H1 (cell line): ENCODE data around the gene RUNX1. TPM values are rescaled to one million over a fixed set of nuclear protein-coding genes. Genes with fewer than 3 reads are reported as not detected.

ENCODE experiments used
- CTCF ChIA-PET: fragments of 300-600 bp; sonication (Branson Sonifier 250); formaldehyde crosslinking; loops from one replicate; lab custom pipeline; 2021; ENCODE audit not compliant: partially characterized antibody; lab: Charles Lee
- POLR2A ChIA-PET: fragments of 300-600 bp; sonication (Branson Sonifier 250); formaldehyde crosslinking; loops from one replicate; lab custom pipeline; 2021; ENCODE audit warnings: inconsistent platforms; ENCODE audit not compliant: partially characterized antibody; lab: Charles Lee
- DNase-seq, 2 experiments: peaks; one replicate each; pipeline versions ENCODE4 v3.0.0 to v3.0.0-alpha.2; 2010 to 2022; ENCODE audit warnings: low spot score in 2 of 2, low read depth in 1 of 2, mixed read lengths in 1 of 2
- FAIRE-seq: peaks from 2 replicates; lab custom pipeline; 2011; peaks lifted over from hg19 to GRCh38; lab: Jason Lieb, UNC
- H2AFZ ChIP-seq: 2 replicates; pipeline ENCODE4 v1.8.1; 2012; ENCODE audit warnings: low read length, inconsistent platforms
- H2AK5ac ChIP-seq: 2 replicates; pipeline ENCODE4 v1.6.1; 2013; ENCODE audit warnings: low read depth, low read length
- H2BK120ac ChIP-seq: replicated peaks from 2 replicates; pipeline ENCODE3; 2013; ENCODE audit warnings: low read depth, low read length, inconsistent platforms
- H2BK12ac ChIP-seq: 2 replicates; pipeline ENCODE4 v1.6.1; 2013; ENCODE audit warnings: low read depth, low read length
- H2BK15ac ChIP-seq: 2 replicates; pipeline ENCODE4 v1.6.1; 2013; ENCODE audit warnings: low read length
- H2BK20ac ChIP-seq: 2 replicates; pipeline ENCODE4 v1.6.1; 2013; ENCODE audit warnings: low read length
- H2BK5ac ChIP-seq: 2 replicates; pipeline ENCODE4 v1.6.1; 2013; ENCODE audit warnings: low read depth, low read length
- H3K14ac ChIP-seq: 2 replicates; pipeline ENCODE4 v1.6.1; 2013; ENCODE audit warnings: inconsistent platforms; ENCODE audit not compliant: insufficient read length
- H3K18ac ChIP-seq: 2 replicates; pipeline ENCODE4 v1.6.1; 2013; ENCODE audit warnings: low read length; ENCODE audit errors: extremely low read depth
- H3K23ac ChIP-seq: 2 replicates; pipeline ENCODE4 v1.6.1; 2013; ENCODE audit warnings: inconsistent platforms; ENCODE audit not compliant: insufficient read length
- H3K23me2 ChIP-seq: 2 replicates; pipeline ENCODE4 v1.6.1; 2013; ENCODE audit warnings: low read depth, low read length
- H3K27ac ChIP-seq: 2 replicates; pipeline ENCODE4 v1.6.1; 2011; ENCODE audit warnings: low read depth, low read length, inconsistent platforms
- H3K27me3 ChIP-seq, 4 experiments: replicated peaks in 1 of 4; 1 replicate in 1 of 4; 2 replicates in 3 of 4; pipeline versions ENCODE4 v1.6.1 to v1.8.1; 2011 to 2013; ENCODE audit warnings: low read length in 3 of 4, mild to moderate bottlenecking in 3 of 4, inconsistent platforms in 2 of 4, mixed read lengths in 2 of 4, moderate library complexity in 1 of 4; ENCODE audit not compliant: control insufficient read depth in 3 of 4, insufficient read depth in 3 of 4; ENCODE audit errors: extremely low read depth in 1 of 4
- H3K36me3 ChIP-seq, 4 experiments: 2 replicates each; pipeline versions ENCODE4 v1.6.1 to v1.8.1; 2011 to 2013; ENCODE audit warnings: mild to moderate bottlenecking in 4 of 4, low read length in 3 of 4, moderate library complexity in 2 of 4, control low read depth in 1 of 4, inconsistent platforms in 1 of 4; ENCODE audit not compliant: insufficient read depth in 4 of 4, control insufficient read depth in 2 of 4
- H3K4ac ChIP-seq: replicated peaks from 2 replicates; pipeline ENCODE3; 2013; ENCODE audit warnings: low read length, low read depth, mixed read lengths, inconsistent platforms; ENCODE audit not compliant: insufficient read length
- H3K4me1 ChIP-seq, 4 experiments: replicated peaks in 1 of 4; 1 replicate in 1 of 4; 2 replicates in 3 of 4; pipeline versions ENCODE4 v1.6.1 to v1.8.1; 2011 to 2013; ENCODE audit warnings: low read length in 3 of 4, inconsistent platforms in 2 of 4, mixed read lengths in 1 of 4; ENCODE audit not compliant: insufficient read depth in 4 of 4, control insufficient read depth in 3 of 4
- H3K4me2 ChIP-seq, 2 experiments: 2 replicates each; pipeline versions ENCODE4 v1.6.1 to v1.8.1; 2011 to 2013; ENCODE audit warnings: low read depth in 2 of 2, low read length in 2 of 2, control low read depth in 1 of 2, inconsistent platforms in 1 of 2, mild to moderate bottlenecking in 1 of 2; ENCODE audit not compliant: insufficient read depth in 1 of 2
- H3K4me3 ChIP-seq, 4 experiments: fragments of 200-600, 300-600 bp in 1 of 4; sonication (generic), shearing (Covaris generic), sonication (Bioruptor Twin) in 1 of 4; 2 replicates each; pipeline versions ENCODE4 v1.5.1 to v1.8.1; 2011 to 2016; ENCODE audit warnings: low read length in 4 of 4, low read depth in 3 of 4, control low read depth in 2 of 4, inconsistent platforms in 2 of 4, mild to moderate bottlenecking in 2 of 4, mixed read lengths in 1 of 4, moderate library complexity in 1 of 4; ENCODE audit not compliant: insufficient read depth in 2 of 4; ENCODE audit errors: extremely low read depth in 1 of 4
- H3K56ac ChIP-seq: replicated peaks from 2 replicates; pipeline ENCODE3; 2013; ENCODE audit warnings: low read depth, mild to moderate bottlenecking, mixed read lengths, low read length, inconsistent platforms; ENCODE audit not compliant: insufficient read length
- H3K79me1 ChIP-seq: 2 replicates; pipeline ENCODE4 v1.6.1; 2013; ENCODE audit warnings: low read depth, low read length, control low read depth
- H3K79me2 ChIP-seq, 2 experiments: 2 replicates each; pipeline versions ENCODE4 v1.6.1 to v1.8.1; 2012 to 2013; ENCODE audit warnings: low read length in 2 of 2, mild to moderate bottlenecking in 2 of 2, inconsistent platforms in 1 of 2; ENCODE audit not compliant: insufficient read depth in 2 of 2, control insufficient read depth in 1 of 2
- H3K9ac ChIP-seq, 4 experiments: replicated peaks in 1 of 4; 1 replicate in 1 of 4; 2 replicates in 3 of 4; pipeline versions ENCODE4 v1.6.1 to v1.8.1; 2011 to 2013; ENCODE audit warnings: low read depth in 3 of 4, low read length in 3 of 4, control low read depth in 2 of 4, mild to moderate bottlenecking in 2 of 4, moderate library complexity in 2 of 4, inconsistent platforms in 1 of 4; ENCODE audit errors: extremely low read depth in 1 of 4
- H3K9me3 ChIP-seq, 2 experiments: 2 replicates each; pipeline versions ENCODE4 v1.6.1 to v1.8.1; 2012 to 2013; ENCODE audit warnings: mild to moderate bottlenecking in 2 of 2, moderate library complexity in 2 of 2, control low read depth in 1 of 2, inconsistent platforms in 1 of 2, low read depth in 1 of 2, low read length in 1 of 2, mixed read lengths in 1 of 2; ENCODE audit not compliant: insufficient read depth in 2 of 2
- H4K20me1 ChIP-seq, 2 experiments: replicated peaks in 1 of 2; 2 replicates each; pipeline versions ENCODE3 to v1.8.1; 2011 to 2013; ENCODE audit warnings: inconsistent platforms in 2 of 2, low read length in 2 of 2, mild to moderate bottlenecking in 1 of 2; ENCODE audit not compliant: insufficient read depth in 2 of 2, control insufficient read depth in 1 of 2
- H4K5ac ChIP-seq: 2 replicates; pipeline ENCODE4 v1.6.1; 2013; ENCODE audit warnings: low read length, low read depth, mixed read lengths, inconsistent platforms; ENCODE audit not compliant: insufficient read length
- H4K8ac ChIP-seq: 2 replicates; pipeline ENCODE4 v1.8.0; 2013; ENCODE audit warnings: mild to moderate bottlenecking, moderate library complexity, low read length, inconsistent platforms; ENCODE audit not compliant: insufficient read depth; ENCODE audit errors: extremely low read depth
- H4K91ac ChIP-seq: replicated peaks from 2 replicates; pipeline ENCODE3; 2013; ENCODE audit warnings: low read length, mixed read lengths, inconsistent platforms; ENCODE audit not compliant: insufficient read length
- ATF2 ChIP-seq: IDR thresholded peaks from 2 replicates; pipeline ENCODE4 v1.6.1; 2012; ENCODE audit warnings: low read length, inconsistent platforms
- EP300 ChIP-seq, 2 experiments: IDR thresholded peaks; 1 replicate in 1 of 2; 2 replicates in 1 of 2; pipeline ENCODE4 v1.6.1; 2011 to 2012; ENCODE audit warnings: low read depth in 2 of 2, low read length in 2 of 2, mild to moderate bottlenecking in 2 of 2, borderline replicate concordance in 1 of 2, inconsistent platforms in 1 of 2, moderate library complexity in 1 of 2
- EZH2 ChIP-seq: fragments of 200-600 bp; sonication (generic); IDR thresholded peaks from 2 replicates; pipeline ENCODE4 v1.7.1; 2012; ENCODE audit warnings: low read depth, mild to moderate bottlenecking, moderate library complexity, low read length, inconsistent platforms; ENCODE audit not compliant: severe bottlenecking
- MAX ChIP-seq: IDR thresholded peaks from 2 replicates; pipeline ENCODE4 v1.6.1; 2012; ENCODE audit warnings: inconsistent platforms
- WGBS, 2 experiments: shearing (Covaris generic) in 1 of 2; methylation state at CpG; one replicate each; pipeline versions ENCODE4 v1.1.6 to v1.1.7; 2013 to 2015; ENCODE audit warnings: low lambda C conversion rate in 2 of 2, mixed read lengths in 2 of 2, inconsistent platforms in 1 of 2, low coverage in 1 of 2, missing lambda C conversion rate in 1 of 2; ENCODE audit not compliant: insufficient replicate concordance in 2 of 2, insufficient coverage in 1 of 2, insufficient read length in 1 of 2; ENCODE audit errors: extremely low coverage in 1 of 2, missing lambda C conversion rate in 1 of 2; 5-methylcytosine and 5-hydroxymethylcytosine counted together
- polyA plus RNA-seq, 7 experiments: library from polyadenylated mRNA; depleted of rRNA in 3 of 7; stranded (reverse) in 5 of 7; unstranded in 2 of 7; fragments of >200 nt in 5 of 7; fragments of 200-250 nt in 2 of 7; gene quantifications; 1 replicate in 5 of 7; 2 replicates in 1 of 7; 4 replicates in 1 of 7; pipeline versions ENCODE4 v1.2.1 to v1.2.3, GENCODE V29; 2011 to 2013; ENCODE audit warnings: missing spikeins in 2 of 7, mixed read lengths in 2 of 7
- total RNA-seq: library from RNA; stranded (reverse); fragmentation: NEBNext Ultra II Directional; extraction: Animal tissue kit (Norgen Biotek cat#: 25700); gene quantifications from 2 replicates; pipeline ENCODE4 v1.2.1, GENCODE V29; 2021

RUNX1 gene
- total and polyA plus RNA-seq, 2 of the 8 experiments (the other 6 are each of a cell fraction or from before 2014, with no cell fraction given): 0.20 to 0.60 TPM

- Histone ChIP-seq H3K36me3 (no peaks in the 10 kb centered on the region; a peak in 1 of 8 replicates), H3K27ac (no peak overlapping the region)
These were observed 159.8 kb downstream of the RUNX1 start for GRCh38 chr21:34889320-34889675.

More at GRCh38 chr21:34889320-34889675, 159.8 kb downstream of the RUNX1 start:
- H3K4me3 ChIP-seq: peak overlapping the region; percentile 43 to 73 (median 56)
- no peak overlapping the region for H3K4ac ChIP-seq
- H3K9me3 ChIP-seq: no peaks in the 10 kb centered on the region
- DNase-seq (no peak), FAIRE-seq (no peak)
- POLR2A ChIA-PET: interaction anchor here (1.1 to 1.3 kb wide), 3 partner anchors 22 to 511 kb away, joined by 3 to 4 read pairs (median 3); no protein-coding TSS in a partner anchor
- H3K27me3 ChIP-seq: peaks cover 36 to 85% (median 69%) of the 10 kb centered on the region in 4 experiments
- H3K9ac ChIP-seq: no peak overlapping the region
- H4K91ac ChIP-seq: no peak overlapping the region
- H3K56ac ChIP-seq: no peak overlapping the region
- no peak overlapping the region for H2BK120ac ChIP-seq
- H2BK12ac ChIP-seq: no peak overlapping the region
- H3K4me1 ChIP-seq: peaks cover 3 to 15% (median 9%) of the 10 kb centered on the region in 4 experiments; a peak in 6 of 7 replicates
- no peak overlapping the region for H4K5ac ChIP-seq
- H2BK20ac ChIP-seq: no peak overlapping the region
- no peak overlapping the region for H2AK5ac ChIP-seq
- H3K23me2 ChIP-seq: peaks cover 21% of the 10 kb centered on the region; the same call in 1 of the 2 replicates
- WGBS, 2 experiments: 0% methylated on average over 22 of the region's 45 CpGs; no CpG with 5 or more reads in 1 of the 2 experiments
- TF ChIP-seq MAX (peak; percentile 23), EZH2 (peak; percentile 20), EP300 (IDR thresholded peaks at IDR 0.05; ENCODE audit: borderline replicate concordance in 1 of 2, low read depth in 2 of 2, low read length in 2 of 2) (no peak), ATF2 (no peak)
- no peak overlapping the region for H2BK5ac ChIP-seq
- H3K79me2 ChIP-seq: no peaks in the 10 kb centered on the region
- H2BK15ac ChIP-seq: no peak overlapping the region
- H4K8ac ChIP-seq: no peak overlapping the region
- peaks cover 2 to 21% of the 10 kb centered on the region in 2 experiments for H4K20me1 ChIP-seq
- no peaks in the 10 kb centered on the region for H3K79me1 ChIP-seq
- H2AFZ ChIP-seq: peak overlapping the region; percentile 67; the same call in 1 of the 2 replicates
- no peak overlapping the region for H3K23ac ChIP-seq
- CTCF ChIA-PET: interaction anchor here (0.6 to 3.0 kb wide), 17 partner anchors 31 to 950 kb away, joined by 3 to 13 read pairs (median 4); no protein-coding TSS in a partner anchor
- no peak overlapping the region for H3K18ac ChIP-seq
- H3K14ac ChIP-seq: no peak overlapping the region
- peak overlapping the region; percentile 84 to 97 for H3K4me2 ChIP-seq
